ENCODE data around the gene DAO.

GRCh38 chr12:108855284-108856169, 24.4 kb upstream of the DAO start:
- TF ChIP-seq, protein P1, sequence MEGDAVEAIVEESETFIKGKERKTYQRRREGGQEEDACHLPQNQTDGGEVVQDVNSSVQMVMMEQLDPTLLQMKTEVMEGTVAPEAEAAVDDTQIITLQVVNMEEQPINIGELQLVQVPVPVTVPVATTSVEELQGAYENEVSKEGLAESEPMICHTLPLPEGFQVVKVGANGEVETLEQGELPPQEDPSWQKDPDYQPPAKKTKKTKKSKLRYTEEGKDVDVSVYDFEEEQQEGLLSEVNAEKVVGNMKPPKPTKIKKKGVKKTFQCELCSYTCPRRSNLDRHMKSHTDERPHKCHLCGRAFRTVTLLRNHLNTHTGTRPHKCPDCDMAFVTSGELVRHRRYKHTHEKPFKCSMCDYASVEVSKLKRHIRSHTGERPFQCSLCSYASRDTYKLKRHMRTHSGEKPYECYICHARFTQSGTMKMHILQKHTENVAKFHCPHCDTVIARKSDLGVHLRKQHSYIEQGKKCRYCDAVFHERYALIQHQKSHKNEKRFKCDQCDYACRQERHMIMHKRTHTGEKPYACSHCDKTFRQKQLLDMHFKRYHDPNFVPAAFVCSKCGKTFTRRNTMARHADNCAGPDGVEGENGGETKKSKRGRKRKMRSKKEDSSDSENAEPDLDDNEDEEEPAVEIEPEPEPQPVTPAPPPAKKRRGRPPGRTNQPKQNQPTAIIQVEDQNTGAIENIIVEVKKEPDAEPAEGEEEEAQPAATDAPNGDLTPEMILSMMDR (conservative IDR thresholded peaks at IDR 0.05): no peak
- no peak for TF ChIP-seq EZH2 (IDR thresholded peaks at IDR 0.05; ENCODE audit: low read depth)

Measured in PC-9 (cell line).